ENCODE measurements around the gene IKZF2. TPM values are rescaled to one million over a fixed set of nuclear protein-coding genes. Genes with fewer than 3 reads are reported as not detected.

Gene IKZF2
- total and polyA plus RNA-seq, 2 of the 4 experiments (the other 2 are of a cell fraction), result 2.1 to 25.5 TPM

GRCh38 chr2:213018340-213018901 lies 133.0 kb downstream of the IKZF2 start:
- Histone ChIP-seq H3K9ac (ENCODE audit: low read depth, low read length) (no peak overlapping the region), H2BK120ac (ENCODE audit: low read depth, low read length) (no peak overlapping the region), H2BK5ac (ENCODE audit: low read depth, low read length, poor library complexity, severe bottlenecking) (no peak overlapping the region), H2BK15ac (ENCODE audit: low read depth, low read length) (no peak overlapping the region), H4K91ac (ENCODE audit: insufficient read depth, low read depth, low read length) (no peak overlapping the region), H3K36me3 (ENCODE audit: control insufficient read depth, insufficient read depth, low read length) (0 out of 2 replicates have a peak, but pooled peaks cover 2% of the 10 kb centered on the region), H3K4me3 (ENCODE audit: insufficient read depth, low read depth, low read length) (no peak overlapping the region), H4K20me1 (ENCODE audit: insufficient read depth, low read length) (no peaks in the 10 kb centered on the region), H4K8ac (ENCODE audit: low read depth in 2 of 2, low read length in 2 of 2) (no peak overlapping the region), H3K4me2 (ENCODE audit: low read depth, low read length) (no peak overlapping the region), H3K56ac (ENCODE audit: extremely low read depth, insufficient read depth, low read length) (no peak overlapping the region), H3K4me1 (ENCODE audit: control insufficient read depth, insufficient read depth, low read length) (no peaks in the 10 kb centered on the region; the same call in 1 of the 2 replicates), H3K9me3 (ENCODE audit: control insufficient read depth, insufficient read depth, low read length) (no peaks in the 10 kb centered on the region), H2BK20ac (ENCODE audit: low read depth, low read length) (no peak overlapping the region), H3K79me1 (ENCODE audit: low read depth in 1 of 2, low read length in 2 of 2) (no peaks in the 10 kb centered on the region), H2AK5ac (ENCODE audit: low read depth, low read length) (no peak overlapping the region), H3K27ac (ENCODE audit: insufficient read depth, low read length) (no peak overlapping the region), H3K4ac (ENCODE audit: low read depth, low read length) (no peak overlapping the region), H4K5ac (ENCODE audit: low read depth, low read length) (no peak overlapping the region), H3K23ac (ENCODE audit: low read depth, low read length) (no peak overlapping the region), H2AFZ (replicated peaks; ENCODE audit: low read length, poor library complexity) (no peak overlapping the region), H3K18ac (ENCODE audit: low read depth, low read length) (no peak overlapping the region), H2AK9ac (replicated peaks; ENCODE audit: low read depth, low read length, poor library complexity) (no peak overlapping the region), H3K27me3 (ENCODE audit: control insufficient read depth, insufficient read depth, low read length) (no peaks in the 10 kb centered on the region), H3K14ac (replicated peaks; ENCODE audit: low read depth, low read length) (no peak overlapping the region), H3K9me1 (ENCODE audit: insufficient read depth, low read length) (peaks cover 3% of the 10 kb centered on the region; the same call in 1 of the 2 replicates)
- DNase-seq (no peak), ATAC-seq (ENCODE audit: low read depth) (no peak)
- in situ Hi-C loops (cut with MboI; ENCODE audit: low sequenced_read_pairs) (no loop called here), intact Hi-C loops (cut with micrococcal nuclease) (no loop called here), dilution Hi-C loops (cut with HindIII; ENCODE audit: low sequenced_read_pairs, unreplicated experiment) (no loop called here)
- ChIA-PET POLR2A (ENCODE audit: unreplicated experiment) (interaction anchor here (0.5 kb wide), 1 partner anchor 76 kb away, joined by 4 read pairs; no protein-coding TSS in a partner anchor), CTCF (interaction anchor here (0.5 kb wide), 1 partner anchor 10 kb away, joined by 5 read pairs; no protein-coding TSS in a partner anchor)
- BruUV-seq (replicated peaks), result no TSS peak
- TF ChIP-seq MAFK (IDR thresholded peaks at IDR 0.05; ENCODE audit: low read depth, low read length) (no peak), RAD21 (IDR thresholded peaks at IDR 0.05; ENCODE audit: low read length) (no peak), MXI1 (IDR thresholded peaks at IDR 0.05; ENCODE audit: borderline replicate concordance, low read depth, low read length) (no peak), SMC3 (IDR thresholded peaks at IDR 0.05; ENCODE audit: low read depth, low read length) (no peak), RFX5 (IDR thresholded peaks at IDR 0.05; ENCODE audit: low read depth, low read length) (no peak), ELK1 (IDR thresholded peaks at IDR 0.05; ENCODE audit: borderline replicate concordance, low read depth, low read length) (no peak), RCOR1 (IDR thresholded peaks at IDR 0.05; ENCODE audit: insufficient replicate concordance, low read length) (no peak)

Measured in IMR-90 (cell line).